Stomach (tissue), 4 donors: ENCODE measurements around the gene ATP13A3.

Experiments
- EP300 ChIP-seq: sonication (generic); formaldehyde crosslinking; IDR thresholded peaks from one replicate; pipeline ENCODE4 v1.6.1; 2017; ENCODE audit warnings: antibody characterized with exemption
- POLR2A ChIP-seq, 4 donors: fragments of 450-650 bp; IDR thresholded peaks; one replicate each; pipeline ENCODE4 v1.6.1; 2016; ENCODE audit warnings: antibody characterized with exemption in 4 of 4, control low read depth in 2 of 4, mild to moderate bottlenecking in 1 of 4, moderate library complexity in 1 of 4
- POLR2AphosphoS5 ChIP-seq, 3 donors: sonication (generic); formaldehyde crosslinking; IDR thresholded peaks; one replicate each; pipeline ENCODE4 v1.6.1; 2016; ENCODE audit warnings: antibody characterized with exemption in 3 of 3
- TF ChIP-seq, protein P1 (sequence below), 7 experiments: fragments of 450-650 bp in 4 of 7; fragments of 200-600 bp in 3 of 7; sonication (generic) in 3 of 7; IDR thresholded peaks; one replicate each; pipeline ENCODE4 v1.5.1; 2016 to 2019; ENCODE audit warnings: antibody characterized with exemption in 7 of 7, control low read depth in 2 of 7, mild to moderate bottlenecking in 1 of 7

GRCh38 chr3:194387926-194388418 is 98.8 kb downstream of the ATP13A3 start:
- TF ChIP-seq, protein P1, sequence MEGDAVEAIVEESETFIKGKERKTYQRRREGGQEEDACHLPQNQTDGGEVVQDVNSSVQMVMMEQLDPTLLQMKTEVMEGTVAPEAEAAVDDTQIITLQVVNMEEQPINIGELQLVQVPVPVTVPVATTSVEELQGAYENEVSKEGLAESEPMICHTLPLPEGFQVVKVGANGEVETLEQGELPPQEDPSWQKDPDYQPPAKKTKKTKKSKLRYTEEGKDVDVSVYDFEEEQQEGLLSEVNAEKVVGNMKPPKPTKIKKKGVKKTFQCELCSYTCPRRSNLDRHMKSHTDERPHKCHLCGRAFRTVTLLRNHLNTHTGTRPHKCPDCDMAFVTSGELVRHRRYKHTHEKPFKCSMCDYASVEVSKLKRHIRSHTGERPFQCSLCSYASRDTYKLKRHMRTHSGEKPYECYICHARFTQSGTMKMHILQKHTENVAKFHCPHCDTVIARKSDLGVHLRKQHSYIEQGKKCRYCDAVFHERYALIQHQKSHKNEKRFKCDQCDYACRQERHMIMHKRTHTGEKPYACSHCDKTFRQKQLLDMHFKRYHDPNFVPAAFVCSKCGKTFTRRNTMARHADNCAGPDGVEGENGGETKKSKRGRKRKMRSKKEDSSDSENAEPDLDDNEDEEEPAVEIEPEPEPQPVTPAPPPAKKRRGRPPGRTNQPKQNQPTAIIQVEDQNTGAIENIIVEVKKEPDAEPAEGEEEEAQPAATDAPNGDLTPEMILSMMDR (IDR thresholded peaks at IDR 0.05), result no peak
- TF ChIP-seq POLR2A (IDR thresholded peaks at IDR 0.05), result no peak
- no peak for TF ChIP-seq POLR2AphosphoS5 (IDR thresholded peaks at IDR 0.05)
- TF ChIP-seq EP300, result no peak
